Esophagus squamous epithelium (tissue), 4 donors: ENCODE measurements around the gene CREBRF.
A peak's percentile ranks its signal among the peaks of the same experiment; 100 is the strongest.

Experiments used
- POLR2A ChIP-seq, 4 donors: fragments of 450-650 bp; IDR thresholded peaks; one replicate each; pipeline ENCODE4 v1.6.1; 2017; ENCODE audit warnings: antibody characterized with exemption in 4 of 4, mild to moderate bottlenecking in 4 of 4, moderate library complexity in 3 of 4
- TF ChIP-seq, protein P1 (sequence below), 6 experiments: fragments of 450-650 bp in 4 of 6; fragments of 200-600 bp in 2 of 6; sonication (generic) in 2 of 6; IDR thresholded peaks; one replicate each; pipeline ENCODE4 v1.5.1; 2016 to 2019; ENCODE audit warnings: antibody characterized with exemption in 6 of 6, mild to moderate bottlenecking in 4 of 6, moderate library complexity in 4 of 6

DNA sequence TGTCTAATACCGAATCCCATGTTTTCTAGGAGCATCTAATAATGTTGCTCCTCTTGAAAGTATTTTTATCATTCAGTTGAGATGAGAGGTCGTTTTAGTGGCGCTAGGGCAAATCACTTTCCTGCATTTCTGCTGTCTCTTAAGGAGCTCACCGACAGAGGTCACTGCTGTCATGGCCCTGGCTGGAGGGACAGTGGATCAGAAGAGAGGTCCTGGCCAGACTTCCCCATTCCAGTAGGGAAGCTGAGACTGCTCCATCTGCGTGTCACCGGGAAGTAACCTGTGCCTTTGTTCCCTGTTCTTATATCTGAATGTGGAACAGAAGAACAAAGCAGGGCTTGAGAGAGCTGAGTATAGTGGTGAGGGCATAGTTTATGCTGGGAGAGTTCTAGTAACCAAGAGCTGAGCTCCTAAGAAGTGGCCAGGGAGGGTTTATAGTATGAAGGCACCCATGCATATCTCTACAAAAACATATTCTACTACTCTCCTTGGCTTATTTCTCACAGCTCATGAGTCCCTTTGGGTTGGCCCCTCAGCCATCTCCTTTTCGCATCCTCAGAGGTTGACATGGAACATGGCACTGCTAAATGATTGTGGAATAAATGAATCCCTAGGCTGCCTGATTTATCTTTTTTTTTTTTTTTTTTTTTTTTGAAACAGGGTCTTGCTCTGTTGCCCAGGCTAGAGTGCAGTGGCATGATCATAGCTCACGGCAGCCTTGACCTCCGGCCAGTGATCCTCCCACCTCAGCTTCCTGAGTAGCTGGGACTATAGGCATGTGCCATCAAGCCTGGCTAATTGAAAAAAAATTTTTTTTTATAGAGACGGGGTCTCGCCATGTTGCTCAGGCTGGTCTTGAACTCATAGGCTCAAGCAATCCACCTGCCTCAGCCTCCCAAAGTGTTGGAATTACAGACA is 45.3 kb upstream of the CREBRF start:
- TF ChIP-seq, protein P1, sequence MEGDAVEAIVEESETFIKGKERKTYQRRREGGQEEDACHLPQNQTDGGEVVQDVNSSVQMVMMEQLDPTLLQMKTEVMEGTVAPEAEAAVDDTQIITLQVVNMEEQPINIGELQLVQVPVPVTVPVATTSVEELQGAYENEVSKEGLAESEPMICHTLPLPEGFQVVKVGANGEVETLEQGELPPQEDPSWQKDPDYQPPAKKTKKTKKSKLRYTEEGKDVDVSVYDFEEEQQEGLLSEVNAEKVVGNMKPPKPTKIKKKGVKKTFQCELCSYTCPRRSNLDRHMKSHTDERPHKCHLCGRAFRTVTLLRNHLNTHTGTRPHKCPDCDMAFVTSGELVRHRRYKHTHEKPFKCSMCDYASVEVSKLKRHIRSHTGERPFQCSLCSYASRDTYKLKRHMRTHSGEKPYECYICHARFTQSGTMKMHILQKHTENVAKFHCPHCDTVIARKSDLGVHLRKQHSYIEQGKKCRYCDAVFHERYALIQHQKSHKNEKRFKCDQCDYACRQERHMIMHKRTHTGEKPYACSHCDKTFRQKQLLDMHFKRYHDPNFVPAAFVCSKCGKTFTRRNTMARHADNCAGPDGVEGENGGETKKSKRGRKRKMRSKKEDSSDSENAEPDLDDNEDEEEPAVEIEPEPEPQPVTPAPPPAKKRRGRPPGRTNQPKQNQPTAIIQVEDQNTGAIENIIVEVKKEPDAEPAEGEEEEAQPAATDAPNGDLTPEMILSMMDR (IDR thresholded peaks at IDR 0.05): peak in 3 of 6 experiments; percentile 5 to 20 (median 16)
- no peak for TF ChIP-seq POLR2A (IDR thresholded peaks at IDR 0.05)
